ENCODE data around the gene EPB41L4A.
A peak's percentile ranks its signal among the peaks of the same experiment; 100 is the strongest.

Gene EPB41L4A

DNA sequence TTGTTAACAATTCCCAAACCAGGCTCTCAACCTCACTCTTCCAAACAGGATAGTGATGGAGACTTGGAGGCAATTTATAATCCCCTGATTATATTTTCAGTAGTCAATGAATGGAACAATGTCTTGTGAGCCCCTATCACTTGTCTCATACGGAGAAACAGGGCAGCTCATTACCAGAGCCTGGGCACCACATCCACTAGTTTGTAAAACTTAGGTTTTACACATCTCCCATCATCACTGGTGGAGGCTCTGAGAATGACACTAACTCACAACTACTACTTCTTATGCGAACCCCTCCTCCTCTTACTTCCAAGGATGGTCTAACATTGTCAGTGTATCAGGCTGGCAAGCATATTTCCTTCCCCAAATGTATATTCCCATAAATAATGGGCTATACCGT is 253.7 kb downstream of the EPB41L4A start:
- TF ChIP-seq, protein P1, sequence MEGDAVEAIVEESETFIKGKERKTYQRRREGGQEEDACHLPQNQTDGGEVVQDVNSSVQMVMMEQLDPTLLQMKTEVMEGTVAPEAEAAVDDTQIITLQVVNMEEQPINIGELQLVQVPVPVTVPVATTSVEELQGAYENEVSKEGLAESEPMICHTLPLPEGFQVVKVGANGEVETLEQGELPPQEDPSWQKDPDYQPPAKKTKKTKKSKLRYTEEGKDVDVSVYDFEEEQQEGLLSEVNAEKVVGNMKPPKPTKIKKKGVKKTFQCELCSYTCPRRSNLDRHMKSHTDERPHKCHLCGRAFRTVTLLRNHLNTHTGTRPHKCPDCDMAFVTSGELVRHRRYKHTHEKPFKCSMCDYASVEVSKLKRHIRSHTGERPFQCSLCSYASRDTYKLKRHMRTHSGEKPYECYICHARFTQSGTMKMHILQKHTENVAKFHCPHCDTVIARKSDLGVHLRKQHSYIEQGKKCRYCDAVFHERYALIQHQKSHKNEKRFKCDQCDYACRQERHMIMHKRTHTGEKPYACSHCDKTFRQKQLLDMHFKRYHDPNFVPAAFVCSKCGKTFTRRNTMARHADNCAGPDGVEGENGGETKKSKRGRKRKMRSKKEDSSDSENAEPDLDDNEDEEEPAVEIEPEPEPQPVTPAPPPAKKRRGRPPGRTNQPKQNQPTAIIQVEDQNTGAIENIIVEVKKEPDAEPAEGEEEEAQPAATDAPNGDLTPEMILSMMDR (IDR thresholded peaks at IDR 0.05; ENCODE audit: extremely low read depth, missing control alignments), result no peak
- no peak for DNase-seq (ENCODE audit: low spot score)

DNA sequence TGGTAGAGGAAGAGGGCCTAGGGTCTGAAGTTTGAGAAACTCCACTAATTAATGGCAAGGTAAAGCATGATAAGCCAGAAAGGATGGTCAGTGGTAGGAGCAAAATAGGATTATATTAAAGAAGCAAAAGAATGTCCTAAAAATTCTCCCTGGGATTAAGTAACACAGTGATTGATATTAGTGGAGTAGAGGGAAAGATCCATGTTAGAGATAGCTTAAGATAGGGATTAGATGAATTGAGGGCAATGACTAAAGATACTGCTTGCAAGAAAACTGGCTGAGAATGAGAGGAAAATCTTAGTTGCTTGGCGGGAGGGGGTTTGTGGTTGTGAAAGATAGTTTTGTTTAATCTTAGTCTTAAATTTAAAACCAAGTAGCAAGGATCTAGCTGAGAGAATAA is 255.6 kb downstream of the EPB41L4A start:
- DNase-seq (ENCODE audit: low spot score), result no peak
- TF ChIP-seq, protein P1 (IDR thresholded peaks at IDR 0.05; ENCODE audit: extremely low read depth, missing control alignments), result no peak

DNA sequence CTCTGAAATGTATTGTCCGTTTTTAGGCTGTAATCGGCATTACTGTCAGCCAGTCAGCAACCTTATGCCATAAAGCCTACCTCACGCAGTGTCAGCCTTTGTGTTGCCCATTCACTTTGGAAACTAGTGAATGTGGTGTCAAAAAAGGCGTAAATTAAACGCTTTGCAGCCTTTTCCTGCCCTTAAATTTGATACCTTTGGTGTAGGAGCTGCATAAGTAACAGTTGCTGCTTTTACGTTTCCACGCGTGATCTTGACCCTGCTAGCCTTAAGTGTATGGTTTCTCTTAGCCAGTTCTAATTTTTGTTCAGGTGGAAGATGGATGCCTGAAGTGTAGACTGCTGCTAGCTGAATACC is 257.7 kb downstream of the EPB41L4A start:
- DNase-seq (ENCODE audit: low spot score), result no peak
- TF ChIP-seq, protein P1 (IDR thresholded peaks at IDR 0.05; ENCODE audit: extremely low read depth, missing control alignments), result no peak

DNA sequence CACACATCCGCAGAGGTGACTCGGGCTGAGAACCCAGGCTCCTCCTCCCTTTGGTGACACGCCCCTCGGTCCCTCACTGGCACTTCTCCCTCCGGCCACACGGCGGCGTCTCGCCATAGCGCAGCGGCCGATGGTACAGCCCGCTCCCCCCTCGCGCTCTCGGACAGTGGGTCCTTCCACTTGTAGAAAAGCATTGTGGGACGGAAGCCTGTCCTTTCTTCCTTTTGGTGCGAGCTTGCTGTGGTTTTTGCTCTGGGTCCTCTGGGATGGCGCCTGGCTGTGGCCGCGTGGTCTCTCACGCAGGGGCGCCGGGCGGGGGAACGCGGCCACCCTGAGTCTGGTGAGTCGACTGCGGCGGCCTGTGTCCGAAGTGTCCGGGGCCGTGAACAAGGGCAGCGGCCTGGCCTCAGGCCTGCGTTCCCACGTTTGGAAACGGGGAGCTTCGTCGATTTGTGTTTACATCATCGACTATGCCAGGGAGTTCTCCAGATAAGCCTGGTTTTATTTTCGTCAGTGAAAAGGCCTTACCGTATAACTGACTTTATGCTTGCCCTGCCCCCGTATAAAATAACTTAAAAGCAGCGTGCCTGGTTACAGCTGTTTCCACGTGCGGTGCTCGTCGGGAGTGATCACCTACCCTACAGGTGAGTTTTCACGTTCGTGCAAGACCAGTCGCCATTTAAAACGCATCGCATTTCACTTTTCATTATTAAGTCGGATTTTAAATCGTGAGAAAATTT is 258.3 kb downstream of the EPB41L4A start:
- TF ChIP-seq, protein P1 (IDR thresholded peaks at IDR 0.05; ENCODE audit: extremely low read depth, missing control alignments), result peak; percentile 96
- peak; percentile 85 for DNase-seq (ENCODE audit: low spot score)

DNA sequence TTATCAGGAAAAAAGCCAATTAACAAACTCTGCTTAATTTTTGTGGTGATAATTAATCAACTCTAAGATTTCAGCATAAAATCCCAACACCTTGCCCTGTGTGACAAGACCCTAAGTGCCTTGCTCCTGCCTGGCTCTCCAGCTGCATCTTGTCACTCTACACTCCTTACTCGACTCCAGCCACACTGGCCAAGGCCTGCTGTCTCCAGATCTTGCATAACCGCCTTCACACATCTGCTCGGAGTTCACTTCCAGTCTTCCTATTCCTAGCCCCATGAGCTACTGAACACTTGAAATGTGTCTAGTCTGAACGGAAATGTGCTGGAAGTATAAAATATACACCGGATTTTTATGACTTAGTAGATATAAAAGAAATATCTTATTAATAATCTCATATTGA is 259.6 kb downstream of the EPB41L4A start:
- TF ChIP-seq, protein P1 (IDR thresholded peaks at IDR 0.05; ENCODE audit: extremely low read depth, missing control alignments), result no peak
- DNase-seq (ENCODE audit: low spot score), result no peak

DNA sequence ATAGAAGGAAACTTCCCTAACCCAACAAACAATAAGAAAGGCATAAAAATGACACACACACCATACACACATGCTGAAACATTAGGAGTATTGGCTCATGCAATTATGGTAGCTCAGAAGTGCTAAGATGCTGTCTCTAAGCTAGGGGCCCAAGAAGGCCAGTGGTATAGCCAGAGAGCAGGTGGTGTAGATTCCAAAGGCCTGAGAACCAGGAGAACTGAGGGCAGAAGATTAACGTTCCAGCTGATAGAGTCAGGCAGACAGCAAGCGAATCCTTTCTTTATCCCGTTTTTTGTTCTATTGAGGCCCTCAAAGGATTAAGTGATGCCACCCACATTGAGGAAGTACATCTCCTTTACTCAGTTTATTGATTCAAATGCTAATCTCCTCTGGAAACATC is 262.9 kb downstream of the EPB41L4A start:
- TF ChIP-seq, protein P1 (IDR thresholded peaks at IDR 0.05; ENCODE audit: extremely low read depth, missing control alignments), result no peak
- DNase-seq (ENCODE audit: low spot score), result no peak

DNA sequence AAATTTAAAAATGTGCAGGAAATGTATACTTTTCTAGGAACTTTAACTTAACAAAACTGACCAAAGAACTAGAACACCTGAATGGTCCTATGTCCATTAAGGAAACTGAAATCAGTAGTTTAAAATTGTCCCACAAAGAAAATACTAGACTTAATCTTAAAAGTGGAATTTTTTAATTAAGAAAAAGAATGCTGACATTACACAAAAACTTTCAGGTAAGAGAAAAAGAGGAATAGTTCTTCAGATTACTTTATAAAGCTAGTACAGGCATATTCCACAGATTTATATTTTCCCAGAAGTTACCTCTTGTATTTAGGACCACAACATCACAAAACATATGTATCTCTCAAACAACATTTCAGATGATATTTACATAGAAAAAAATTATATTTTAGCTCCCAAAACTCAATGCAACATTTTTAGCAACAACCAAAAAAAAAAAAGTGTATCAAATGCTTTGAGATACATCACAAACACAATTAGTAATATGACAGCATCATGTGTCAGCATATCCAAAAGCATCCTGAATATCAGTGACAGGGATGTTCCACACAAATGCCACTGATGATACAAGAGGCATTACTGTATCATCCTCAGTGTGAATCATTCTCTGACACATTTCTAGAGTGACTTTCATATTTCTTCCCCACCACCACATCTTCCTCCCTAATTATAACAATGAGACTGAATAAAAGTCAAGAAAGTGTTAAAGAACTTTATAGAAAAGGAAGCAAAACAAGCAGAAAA is 264.0 kb downstream of the EPB41L4A start:
- DNase-seq (ENCODE audit: low spot score), result no peak
- TF ChIP-seq, protein P1 (IDR thresholded peaks at IDR 0.05; ENCODE audit: extremely low read depth, missing control alignments), result no peak

Data from GM20000 (cell line).